Measurements from ENCODE around the gene MASTL.

The MASTL gene

DNA sequence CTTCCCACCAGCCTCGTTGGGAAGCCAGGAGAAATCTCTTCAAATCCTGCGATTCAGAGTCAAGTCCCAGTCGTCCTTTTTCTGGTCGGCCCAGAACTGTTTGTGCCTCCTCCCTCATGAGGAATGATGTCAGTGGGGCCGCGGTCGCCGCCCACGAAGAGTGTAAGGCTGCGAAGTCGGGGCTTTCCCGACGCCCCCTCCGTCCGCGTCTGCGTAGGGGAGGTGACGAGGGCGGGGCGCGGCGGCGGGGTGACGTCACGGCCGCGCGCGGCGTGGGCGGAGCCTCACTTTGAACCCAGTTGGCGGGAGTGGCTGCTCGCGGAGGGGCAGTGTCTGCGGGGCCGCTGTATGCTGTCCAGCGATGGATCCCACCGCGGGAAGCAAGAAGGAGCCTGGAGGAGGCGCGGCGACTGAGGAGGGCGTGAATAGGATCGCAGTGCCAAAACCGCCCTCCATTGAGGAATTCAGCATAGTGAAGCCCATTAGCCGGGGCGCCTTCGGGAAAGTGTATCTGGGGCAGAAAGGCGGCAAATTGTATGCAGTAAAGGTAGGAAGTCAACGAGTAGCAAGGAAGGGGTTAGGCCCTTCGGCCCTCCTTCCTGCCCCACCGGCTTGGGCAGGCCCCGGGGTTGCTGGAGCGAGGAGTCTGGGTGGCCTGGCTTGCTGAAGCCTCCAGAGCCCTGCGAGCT lies at the start of gene MASTL:
MASTL (plus strand) TSS at position 287 of the 689 bp plus-strand sequence; CDS start at position 362, 75 bp downstream.
- Mint-ChIP-seq H3K27me3 (ENCODE audit: low read depth) (no peaks in the 10 kb centered on the region), H3K36me3 (ENCODE audit: low read depth) (peaks cover 19% of the 10 kb centered on the region), H3K4me3 (peak within 1 kb of the TSS; percentile 97 to 99 (median 98)), H3K27ac (peak within 1 kb of the TSS; percentile 99), H3K4me1 (peaks cover 35% of the 10 kb centered on the region), H3K9me3 (no peaks in the 10 kb centered on the region)
- TF ChIP-seq, protein P1, sequence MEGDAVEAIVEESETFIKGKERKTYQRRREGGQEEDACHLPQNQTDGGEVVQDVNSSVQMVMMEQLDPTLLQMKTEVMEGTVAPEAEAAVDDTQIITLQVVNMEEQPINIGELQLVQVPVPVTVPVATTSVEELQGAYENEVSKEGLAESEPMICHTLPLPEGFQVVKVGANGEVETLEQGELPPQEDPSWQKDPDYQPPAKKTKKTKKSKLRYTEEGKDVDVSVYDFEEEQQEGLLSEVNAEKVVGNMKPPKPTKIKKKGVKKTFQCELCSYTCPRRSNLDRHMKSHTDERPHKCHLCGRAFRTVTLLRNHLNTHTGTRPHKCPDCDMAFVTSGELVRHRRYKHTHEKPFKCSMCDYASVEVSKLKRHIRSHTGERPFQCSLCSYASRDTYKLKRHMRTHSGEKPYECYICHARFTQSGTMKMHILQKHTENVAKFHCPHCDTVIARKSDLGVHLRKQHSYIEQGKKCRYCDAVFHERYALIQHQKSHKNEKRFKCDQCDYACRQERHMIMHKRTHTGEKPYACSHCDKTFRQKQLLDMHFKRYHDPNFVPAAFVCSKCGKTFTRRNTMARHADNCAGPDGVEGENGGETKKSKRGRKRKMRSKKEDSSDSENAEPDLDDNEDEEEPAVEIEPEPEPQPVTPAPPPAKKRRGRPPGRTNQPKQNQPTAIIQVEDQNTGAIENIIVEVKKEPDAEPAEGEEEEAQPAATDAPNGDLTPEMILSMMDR (IDR thresholded peaks at IDR 0.05; ENCODE audit: unreplicated experiment in 3 of 3): no peak

DNA sequence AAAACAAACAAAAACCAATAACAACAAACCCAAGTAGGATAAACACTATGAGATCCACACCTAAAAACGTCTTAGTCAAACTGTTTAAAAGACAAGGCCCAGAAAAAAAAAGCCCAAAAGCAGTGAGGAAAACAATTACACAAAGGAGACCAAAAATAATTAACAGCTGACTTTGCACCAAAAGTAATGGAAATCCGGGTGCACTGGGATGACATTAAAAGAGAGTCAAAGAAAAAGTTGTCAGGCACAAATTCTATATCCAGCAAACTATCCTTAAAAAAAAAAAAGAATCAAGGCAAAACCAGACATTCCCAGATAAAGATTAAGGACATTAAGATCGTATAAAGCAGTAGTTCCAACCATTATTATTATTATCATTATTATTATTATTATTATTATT lies 47.0 kb upstream of the MASTL start:
- Mint-ChIP-seq H3K27me3 (ENCODE audit: low read depth) (no peaks in the 10 kb centered on the region), H3K4me1 (no peaks in the 10 kb centered on the region), H3K9me3 (peaks cover 7% of the 10 kb centered on the region), H3K36me3 (ENCODE audit: low read depth) (peaks cover 71% of the 10 kb centered on the region), H3K4me3 (no peak overlapping the region), H3K27ac (no peak overlapping the region)
- TF ChIP-seq, protein P1 (IDR thresholded peaks at IDR 0.05; ENCODE audit: unreplicated experiment in 3 of 3): no peak

DNA sequence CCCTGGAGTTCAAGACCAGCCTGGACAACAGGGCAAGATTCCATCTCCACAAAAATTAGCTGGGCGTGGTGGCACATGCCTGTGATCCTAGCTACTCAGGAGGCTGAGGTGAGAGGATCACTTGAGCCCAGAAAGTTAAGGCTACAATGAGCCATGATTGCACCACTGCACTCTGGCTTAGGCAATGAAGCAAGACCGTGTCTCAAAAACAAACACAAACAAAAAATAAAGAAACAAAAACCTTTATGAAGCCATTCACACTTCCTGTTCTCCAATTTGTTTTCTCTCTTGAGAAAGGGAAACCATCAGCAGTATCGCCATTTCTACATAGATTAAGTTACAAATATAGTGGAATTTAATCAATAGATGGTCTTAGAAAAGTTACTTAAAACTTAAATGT lies 20.8 kb upstream of the MASTL start:
- Mint-ChIP-seq H3K27me3 (ENCODE audit: low read depth) (no peaks in the 10 kb centered on the region), H3K4me1 (no peaks in the 10 kb centered on the region), H3K9me3 (no peaks in the 10 kb centered on the region), H3K27ac (no peak overlapping the region), H3K4me3 (no peak overlapping the region), H3K36me3 (ENCODE audit: low read depth) (peaks cover 55% of the 10 kb centered on the region)
- TF ChIP-seq, protein P1 (IDR thresholded peaks at IDR 0.05; ENCODE audit: unreplicated experiment in 3 of 3): no peak

GRCh38 chr10:27138277-27138676 lies 16.9 kb upstream of the MASTL start:
- Mint-ChIP-seq H3K27me3 (ENCODE audit: low read depth) (no peaks in the 10 kb centered on the region), H3K4me3 (no peak overlapping the region), H3K27ac (no peak overlapping the region), H3K9me3 (no peaks in the 10 kb centered on the region), H3K36me3 (ENCODE audit: low read depth) (peaks cover 40% of the 10 kb centered on the region), H3K4me1 (no peaks in the 10 kb centered on the region)
- TF ChIP-seq, protein P1 (IDR thresholded peaks at IDR 0.05; ENCODE audit: unreplicated experiment in 3 of 3): no peak

DNA sequence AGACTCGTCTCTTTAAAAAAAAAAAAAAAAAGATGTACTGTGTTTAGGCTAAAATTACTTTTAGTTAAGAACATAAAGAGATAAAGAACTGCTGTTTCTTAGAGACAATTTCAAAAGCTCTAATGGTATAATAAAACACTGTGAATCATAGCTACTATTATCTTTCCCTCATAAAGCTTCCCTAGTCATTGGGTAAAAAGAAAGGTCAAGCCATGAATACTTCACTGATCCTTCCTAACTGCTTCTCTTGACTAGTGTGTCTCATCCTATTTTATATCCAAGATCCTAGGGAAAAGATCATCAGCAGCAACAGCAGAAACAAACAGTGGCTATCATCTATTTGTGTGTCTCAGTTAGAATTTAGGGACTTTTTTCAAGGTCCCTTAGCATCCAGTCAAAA lies 11.5 kb upstream of the MASTL start:
- H3K4me3 Mint-ChIP-seq: no peak overlapping the region
- H3K4me1 Mint-ChIP-seq: no peaks in the 10 kb centered on the region
- no peak overlapping the region for H3K27ac Mint-ChIP-seq
- TF ChIP-seq, protein P1 (IDR thresholded peaks at IDR 0.05; ENCODE audit: unreplicated experiment in 3 of 3): no peak
- H3K36me3 Mint-ChIP-seq (ENCODE audit: low read depth): peaks cover 60% of the 10 kb centered on the region
- no peaks in the 10 kb centered on the region for H3K9me3 Mint-ChIP-seq
- no peaks in the 10 kb centered on the region for H3K27me3 Mint-ChIP-seq (ENCODE audit: low read depth)

- Mint-ChIP-seq H3K27me3 (ENCODE audit: low read depth) (no peaks in the 10 kb centered on the region), H3K27ac (no peak overlapping the region), H3K4me1 (peaks cover 4% of the 10 kb centered on the region), H3K9me3 (no peaks in the 10 kb centered on the region), H3K36me3 (ENCODE audit: low read depth) (peaks cover 66% of the 10 kb centered on the region), H3K4me3 (no peak overlapping the region)
- TF ChIP-seq, protein P1 (IDR thresholded peaks at IDR 0.05; ENCODE audit: unreplicated experiment in 3 of 3): no peak
Measured at GRCh38 chr10:27145937-27146336, 9.2 kb upstream of the MASTL start.
